GM06990 (cell line): ENCODE data around the gene NPAS3.

Experiments
- DNase-seq: peaks from one replicate; pipeline ENCODE4 v3.0.0-alpha.2; 2011; ENCODE audit not compliant: insufficient read length; ENCODE audit errors: extremely low read depth
- H3K27me3 ChIP-seq: replicated peaks from 2 replicates; pipeline ENCODE4 v1.6.0; 2011; ENCODE audit warnings: low read length; ENCODE audit not compliant: control insufficient read depth, insufficient read depth
- H3K36me3 ChIP-seq: 2 replicates; pipeline ENCODE4 v1.5.1; 2011; ENCODE audit warnings: low read length; ENCODE audit not compliant: control insufficient read depth, insufficient read depth
- H3K4me3 ChIP-seq: replicated peaks from 2 replicates; pipeline ENCODE4 v1.5.1; 2011; ENCODE audit warnings: low read depth, mild to moderate bottlenecking, control low read depth, low read length
- TF ChIP-seq, protein P1 (sequence below): IDR thresholded peaks from 2 replicates; pipeline ENCODE4 v1.5.1; 2011; ENCODE audit warnings: low read length, control low read depth, mild to moderate bottlenecking, inconsistent platforms; ENCODE audit not compliant: insufficient read depth, poor library complexity, severe bottlenecking

The NPAS3 gene

GRCh38 chr14:33131801-33132200 lies 193.1 kb downstream of the NPAS3 start:
- TF ChIP-seq, protein P1, sequence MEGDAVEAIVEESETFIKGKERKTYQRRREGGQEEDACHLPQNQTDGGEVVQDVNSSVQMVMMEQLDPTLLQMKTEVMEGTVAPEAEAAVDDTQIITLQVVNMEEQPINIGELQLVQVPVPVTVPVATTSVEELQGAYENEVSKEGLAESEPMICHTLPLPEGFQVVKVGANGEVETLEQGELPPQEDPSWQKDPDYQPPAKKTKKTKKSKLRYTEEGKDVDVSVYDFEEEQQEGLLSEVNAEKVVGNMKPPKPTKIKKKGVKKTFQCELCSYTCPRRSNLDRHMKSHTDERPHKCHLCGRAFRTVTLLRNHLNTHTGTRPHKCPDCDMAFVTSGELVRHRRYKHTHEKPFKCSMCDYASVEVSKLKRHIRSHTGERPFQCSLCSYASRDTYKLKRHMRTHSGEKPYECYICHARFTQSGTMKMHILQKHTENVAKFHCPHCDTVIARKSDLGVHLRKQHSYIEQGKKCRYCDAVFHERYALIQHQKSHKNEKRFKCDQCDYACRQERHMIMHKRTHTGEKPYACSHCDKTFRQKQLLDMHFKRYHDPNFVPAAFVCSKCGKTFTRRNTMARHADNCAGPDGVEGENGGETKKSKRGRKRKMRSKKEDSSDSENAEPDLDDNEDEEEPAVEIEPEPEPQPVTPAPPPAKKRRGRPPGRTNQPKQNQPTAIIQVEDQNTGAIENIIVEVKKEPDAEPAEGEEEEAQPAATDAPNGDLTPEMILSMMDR = no peak
- Histone ChIP-seq H3K4me3 (no peak overlapping the region), H3K27me3 (no peaks in the 10 kb centered on the region), H3K36me3 (no peaks in the 10 kb centered on the region)
- no peak for DNase-seq

DNA sequence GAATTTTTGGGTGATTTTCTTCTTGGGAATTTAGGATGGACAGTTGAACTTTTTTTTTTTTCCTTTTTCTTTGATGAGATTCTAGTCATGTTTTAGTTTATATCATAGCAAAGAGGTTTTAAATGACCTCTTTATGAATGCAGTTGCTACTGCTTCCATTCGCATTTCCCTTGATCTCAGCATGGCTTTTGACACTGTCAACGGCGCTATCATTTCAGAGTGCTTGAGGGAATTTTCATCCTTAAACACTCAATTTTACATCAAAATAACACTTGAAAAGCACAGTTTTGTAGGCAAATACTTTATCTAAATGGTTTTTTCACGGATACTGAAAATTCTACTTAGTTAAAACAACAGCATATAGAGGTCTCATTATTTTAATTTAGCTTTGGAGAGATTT lies 195.5 kb downstream of the NPAS3 start:
- TF ChIP-seq, protein P1 = no peak
- Histone ChIP-seq H3K36me3 (no peaks in the 10 kb centered on the region), H3K27me3 (no peaks in the 10 kb centered on the region), H3K4me3 (no peak overlapping the region)
- no peak for DNase-seq

DNA sequence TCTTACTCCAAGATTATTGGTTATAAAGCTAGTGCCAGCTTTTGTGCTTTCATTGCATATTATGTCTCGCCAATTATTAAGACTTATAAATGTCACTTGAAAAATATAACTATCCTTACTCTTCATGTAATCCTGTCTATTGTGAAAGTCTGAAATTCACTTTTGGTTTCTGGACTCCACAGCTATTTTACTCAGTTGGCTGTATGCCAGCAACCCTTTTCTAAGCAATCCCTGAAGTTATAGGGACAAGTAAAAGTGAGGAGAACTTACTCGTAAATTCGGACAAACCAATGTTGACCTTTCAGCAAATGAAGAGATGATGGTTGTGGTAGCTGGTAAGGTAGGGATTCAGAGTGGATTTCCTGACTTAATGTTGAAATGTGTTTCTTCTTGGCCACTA lies 196.3 kb downstream of the NPAS3 start:
- Histone ChIP-seq H3K4me3 (no peak overlapping the region), H3K27me3 (no peaks in the 10 kb centered on the region), H3K36me3 (no peaks in the 10 kb centered on the region)
- DNase-seq = no peak
- TF ChIP-seq, protein P1 = no peak

DNA sequence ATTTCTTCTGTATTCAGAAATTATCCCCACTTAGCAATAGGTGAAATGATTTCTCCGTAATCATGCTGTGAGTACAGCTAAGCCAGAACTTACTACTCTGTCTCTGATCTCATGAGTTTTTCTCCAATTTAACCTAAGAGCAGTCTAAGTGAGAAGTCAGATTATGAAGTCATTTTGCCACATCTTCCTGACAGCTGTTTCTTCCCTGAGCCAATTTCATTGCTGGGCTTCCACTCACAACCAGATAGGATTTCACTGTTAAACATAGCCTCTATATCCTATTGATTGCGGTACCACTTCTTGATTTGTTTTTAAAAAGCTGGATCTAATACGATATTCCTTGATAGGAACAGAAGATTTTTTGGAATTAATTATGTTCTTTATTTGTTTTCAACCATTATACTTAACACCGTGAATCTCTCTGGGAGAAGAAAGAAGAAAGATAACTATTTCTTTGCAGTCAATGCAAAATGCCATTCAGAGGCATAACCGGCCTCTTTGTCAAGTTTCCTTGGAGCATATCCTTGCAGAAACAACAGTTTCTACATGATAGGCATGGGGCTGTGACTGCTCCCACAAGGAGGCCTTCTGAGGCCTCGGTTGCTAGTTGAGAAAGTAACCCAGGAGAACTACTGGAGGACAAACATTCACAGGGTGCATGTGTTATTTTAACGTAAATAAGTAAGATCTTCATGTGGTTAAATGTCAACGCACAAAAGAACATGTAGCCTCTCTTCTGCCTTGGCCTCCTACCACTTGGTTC lies 212.2 kb downstream of the NPAS3 start:
- TF ChIP-seq, protein P1 = no peak
- DNase-seq = no peak
- Histone ChIP-seq H3K27me3 (no peaks in the 10 kb centered on the region), H3K36me3 (no peaks in the 10 kb centered on the region), H3K4me3 (no peak overlapping the region)

DNA sequence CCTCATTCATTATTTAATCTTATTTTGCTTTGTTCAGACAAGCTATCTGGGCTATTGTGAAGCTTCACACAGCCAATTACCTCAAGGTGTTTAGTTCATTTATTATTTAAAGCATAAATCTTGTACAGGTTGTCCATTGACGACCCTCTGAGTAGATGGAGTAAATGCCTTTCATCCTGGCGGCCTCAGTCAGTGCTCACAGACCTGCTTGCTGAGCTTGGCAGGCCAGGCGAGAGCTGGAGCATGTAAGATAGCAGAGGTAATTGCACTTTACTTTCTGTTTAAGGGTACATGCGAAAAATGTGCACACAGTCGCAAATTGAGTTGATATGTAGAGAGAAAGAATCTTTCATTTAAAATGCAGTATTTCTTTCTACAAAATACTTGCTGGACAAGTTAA lies 224.4 kb downstream of the NPAS3 start:
- Histone ChIP-seq H3K4me3 (no peak overlapping the region), H3K27me3 (no peaks in the 10 kb centered on the region), H3K36me3 (no peaks in the 10 kb centered on the region)
- DNase-seq = no peak
- TF ChIP-seq, protein P1 = no peak
